Nephron progenitor cell (in vitro differentiated cells): ENCODE results near the gene TMEM178B.

ENCODE experiments used
- DNase-seq: peaks from one replicate; pipeline ENCODE4 v3.0.0; 2021
- H3K27ac Mint-ChIP-seq: 2 replicates; pipeline ENCODE4 v1.8.0; 2021; ENCODE audit warnings: mild to moderate bottlenecking, moderate library complexity, mixed read lengths
- H3K27me3 Mint-ChIP-seq: 2 replicates; pipeline ENCODE4 v1.8.0; 2021; ENCODE audit warnings: mild to moderate bottlenecking, low read depth, mixed read lengths; ENCODE audit not compliant: poor library complexity
- H3K36me3 Mint-ChIP-seq: 2 replicates; pipeline ENCODE4 v1.8.0; 2021; ENCODE audit warnings: low read depth, mixed read lengths
- H3K4me1 Mint-ChIP-seq: 2 replicates; pipeline ENCODE4 v1.8.0; 2021; ENCODE audit warnings: mixed read lengths
- H3K4me3 Mint-ChIP-seq: 2 replicates; pipeline ENCODE4 v1.8.0; 2021; ENCODE audit warnings: mild to moderate bottlenecking, moderate library complexity, mixed read lengths
- H3K9me3 Mint-ChIP-seq: 2 replicates; pipeline ENCODE4 v1.8.0; 2021; ENCODE audit warnings: mild to moderate bottlenecking, moderate library complexity, mixed read lengths
- CTCF ChIP-seq: fragments of 200-600 bp; sonication (generic); IDR thresholded peaks from 2 replicates; pipeline ENCODE4 v1.5.0; 2021; ENCODE audit warnings: antibody characterized with exemption

Gene TMEM178B

GRCh38 chr7:141301544-141301943 lies 227.7 kb downstream of the TMEM178B start:
- Mint-ChIP-seq H3K9me3 (no peaks in the 10 kb centered on the region), H3K4me1 (no peaks in the 10 kb centered on the region)

GRCh38 chr7:141302617-141303016 lies 228.8 kb downstream of the TMEM178B start:
- Mint-ChIP-seq H3K4me3 (no peak overlapping the region), H3K27me3 (peaks cover 6% of the 10 kb centered on the region), H3K9me3 (no peaks in the 10 kb centered on the region), H3K4me1 (no peaks in the 10 kb centered on the region), H3K27ac (no peak overlapping the region), H3K36me3 (no peaks in the 10 kb centered on the region)
- no peak for DNase-seq
- TF ChIP-seq CTCF: no peak

More at GRCh38 chr7:141301544-141301943, 227.7 kb downstream of the TMEM178B start:
- Mint-ChIP-seq H3K36me3 (no peaks in the 10 kb centered on the region), H3K27me3 (peaks cover 6% of the 10 kb centered on the region), H3K27ac (no peak overlapping the region), H3K4me3 (no peak overlapping the region)
- TF ChIP-seq CTCF: no peak
- DNase-seq: no peak

- peaks cover 10% of the 10 kb centered on the region for H3K27me3 Mint-ChIP-seq
- no peak overlapping the region for H3K27ac Mint-ChIP-seq
- no peaks in the 10 kb centered on the region for H3K4me1 Mint-ChIP-seq
- no peak for DNase-seq
- no peak overlapping the region for H3K4me3 Mint-ChIP-seq
- no peaks in the 10 kb centered on the region for H3K36me3 Mint-ChIP-seq
- no peak for TF ChIP-seq CTCF
- no peaks in the 10 kb centered on the region for H3K9me3 Mint-ChIP-seq
Measured at GRCh38 chr7:141304291-141304690, 230.4 kb downstream of the TMEM178B start.

GRCh38 chr7:141306081-141306480 lies 232.2 kb downstream of the TMEM178B start:
- TF ChIP-seq CTCF: no peak
- H3K27me3 Mint-ChIP-seq: peaks cover 8% of the 10 kb centered on the region
- no peak overlapping the region for H3K4me3 Mint-ChIP-seq
- H3K9me3 Mint-ChIP-seq: peaks cover 4% of the 10 kb centered on the region
- no peak for DNase-seq
- H3K4me1 Mint-ChIP-seq: no peaks in the 10 kb centered on the region
- H3K27ac Mint-ChIP-seq: no peak overlapping the region
- no peaks in the 10 kb centered on the region for H3K36me3 Mint-ChIP-seq

- no peak for DNase-seq
- peaks cover 17% of the 10 kb centered on the region for H3K27me3 Mint-ChIP-seq
- TF ChIP-seq CTCF: no peak
Measured at GRCh38 chr7:141312395-141312794, 238.5 kb downstream of the TMEM178B start.

GRCh38 chr7:141312828-141313521 lies 239.1 kb downstream of the TMEM178B start:
- Mint-ChIP-seq H3K36me3 (no peaks in the 10 kb centered on the region), H3K9me3 (peaks cover 4% of the 10 kb centered on the region), H3K4me1 (no peaks in the 10 kb centered on the region), H3K27me3 (peaks cover 15% of the 10 kb centered on the region), H3K27ac (no peak overlapping the region), H3K4me3 (no peak overlapping the region)
- DNase-seq: no peak
- TF ChIP-seq CTCF: no peak

More at GRCh38 chr7:141312395-141312794, 238.5 kb downstream of the TMEM178B start:
- Mint-ChIP-seq H3K4me3 (no peak overlapping the region), H3K4me1 (no peaks in the 10 kb centered on the region), H3K9me3 (peaks cover 4% of the 10 kb centered on the region), H3K36me3 (no peaks in the 10 kb centered on the region), H3K27ac (no peak overlapping the region)
